Stimulated activated CD4-positive, alpha-beta T cell treated with anti-CD3 and anti-CD28 coated beads, Interleukin-15, amount 100 ng/mL, for 1 hour (primary cell): ENCODE data around the gene CD274.
A peak's percentile ranks its signal among the peaks of the same experiment; 100 is the strongest.
"Not testable (repeated sequence)": the region's sequence is repeated elsewhere in the genome, so short reads cannot be mapped to it uniquely, and the experiment has no call there.

ENCODE experiments used
- DNase-seq, 2 donors: peaks; one replicate each; pipeline ENCODE4 v3.0.0-alpha.2; 2020; ENCODE audit warnings: low read depth in 1 of 2, low spot score in 1 of 2

CD274 gene

DNA sequence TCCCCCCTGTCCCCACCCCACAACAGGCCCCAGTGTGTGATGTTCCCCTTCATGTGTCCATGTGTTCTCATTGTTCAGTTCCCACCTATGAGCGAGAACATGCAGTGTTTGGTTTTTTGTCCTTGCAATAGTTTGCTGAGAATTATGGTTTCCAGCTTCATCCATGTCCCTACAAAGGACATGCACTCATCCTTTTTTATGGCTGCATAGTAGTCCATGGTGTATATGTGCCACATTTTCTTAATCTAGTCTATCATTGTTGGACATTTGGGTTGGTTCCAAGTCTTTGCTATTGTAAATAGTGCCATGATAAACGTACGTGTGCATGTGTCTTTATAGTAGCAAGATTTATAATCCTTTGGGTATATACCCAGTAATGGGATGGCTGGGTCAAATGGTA, 44.4 kb downstream of the CD274 start:
- DNase-seq = not testable (repeated sequence)

DNA sequence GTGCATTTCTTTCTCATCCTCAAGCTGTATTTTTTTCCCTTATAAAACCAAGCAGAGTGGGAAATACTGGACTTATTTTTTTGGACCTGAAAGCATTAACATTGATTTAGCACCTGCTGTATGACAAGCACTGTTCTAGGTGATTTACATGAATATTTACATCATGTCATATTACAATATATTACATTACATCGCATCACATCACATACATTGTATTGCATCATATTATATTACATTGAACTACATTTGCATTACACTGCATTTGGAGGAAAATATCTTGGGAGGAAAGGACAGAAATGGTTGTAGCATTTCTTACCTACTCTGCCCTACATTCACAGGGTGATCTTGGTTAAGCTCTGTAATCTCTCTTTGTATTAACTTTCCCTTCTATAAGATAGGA, 48.8 kb downstream of the CD274 start:
- DNase-seq = no peak

DNA sequence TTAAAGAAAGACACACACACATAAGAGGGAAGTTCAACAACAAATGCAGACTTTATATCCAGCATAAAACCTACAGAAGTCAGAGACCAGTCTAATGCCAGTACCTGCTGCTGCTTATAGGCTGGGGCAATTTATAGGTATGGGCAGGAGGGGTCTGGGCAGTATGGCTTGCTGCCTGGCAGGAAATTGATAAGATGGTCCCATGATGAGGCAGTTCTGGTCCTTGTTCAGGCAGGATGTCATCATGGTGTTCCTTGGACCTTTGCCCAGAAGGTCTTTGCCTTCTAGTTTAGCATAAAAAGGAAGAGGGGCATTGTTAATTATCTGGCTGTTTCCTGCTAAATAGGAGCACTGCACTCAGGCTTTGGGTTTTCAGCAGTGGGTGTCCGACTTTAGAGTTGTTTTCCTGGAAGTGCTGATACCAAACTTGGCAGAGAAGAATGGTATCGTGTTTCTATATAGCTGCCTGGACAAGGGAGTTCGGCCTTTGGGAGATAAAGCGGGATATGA, 49.6 kb downstream of the CD274 start:
- no peak for DNase-seq

DNA sequence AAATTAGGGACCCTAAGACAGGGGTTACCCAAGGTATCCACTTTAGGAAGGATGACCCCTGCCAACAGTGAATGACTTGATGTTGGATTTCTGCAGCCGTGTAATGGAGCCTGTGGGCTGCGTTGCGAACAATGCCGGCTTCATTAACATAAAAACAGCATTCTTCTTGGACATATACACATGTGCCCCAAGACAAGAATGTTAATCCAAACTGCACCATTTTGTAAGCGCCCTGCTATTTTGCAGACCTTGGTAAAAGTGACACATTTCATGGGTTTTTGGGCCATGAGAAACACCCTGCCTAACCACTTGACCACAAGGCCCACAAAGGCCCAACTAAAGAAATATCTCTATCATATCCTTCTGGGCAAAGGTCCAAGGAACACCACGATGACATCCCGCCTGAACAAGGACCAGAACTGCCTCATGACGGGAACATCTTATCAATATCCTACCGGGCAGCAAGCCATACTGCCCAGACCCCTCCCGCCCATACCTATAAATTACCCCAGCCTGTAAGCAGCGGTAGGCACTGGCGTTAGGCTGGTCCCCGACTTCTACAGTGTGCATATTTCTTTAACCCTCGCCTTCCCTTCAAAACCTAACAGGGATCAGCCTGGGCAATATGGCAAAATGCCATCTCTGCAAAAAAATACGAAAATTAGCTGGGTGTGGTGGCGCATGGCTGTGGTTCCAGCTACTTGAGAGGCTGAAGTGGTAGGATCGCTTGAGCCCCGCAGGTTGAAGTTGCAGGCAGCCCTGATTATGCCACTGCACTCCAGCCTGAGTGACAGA, 50.3 kb downstream of the CD274 start:
- DNase-seq = no peak

DNA sequence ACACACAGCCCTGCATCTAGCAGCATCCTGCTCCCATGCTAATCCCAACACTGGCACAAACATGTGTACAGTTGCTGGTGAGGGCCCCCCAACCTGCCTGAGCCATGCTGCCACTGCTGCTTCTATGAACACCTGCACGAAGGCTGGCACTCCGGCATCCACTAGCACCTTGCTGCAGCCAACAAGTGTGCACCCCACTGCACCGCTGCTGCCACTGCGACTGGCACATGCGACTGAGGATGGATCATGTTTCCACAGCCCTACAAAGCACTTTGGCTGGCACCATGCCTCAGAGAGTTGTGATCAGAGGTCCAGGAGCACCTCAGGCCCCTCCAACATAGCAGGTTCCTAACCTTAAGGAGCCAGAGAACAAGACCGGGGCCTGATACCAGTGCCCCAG, 52.2 kb downstream of the CD274 start:
- DNase-seq = no peak

DNA sequence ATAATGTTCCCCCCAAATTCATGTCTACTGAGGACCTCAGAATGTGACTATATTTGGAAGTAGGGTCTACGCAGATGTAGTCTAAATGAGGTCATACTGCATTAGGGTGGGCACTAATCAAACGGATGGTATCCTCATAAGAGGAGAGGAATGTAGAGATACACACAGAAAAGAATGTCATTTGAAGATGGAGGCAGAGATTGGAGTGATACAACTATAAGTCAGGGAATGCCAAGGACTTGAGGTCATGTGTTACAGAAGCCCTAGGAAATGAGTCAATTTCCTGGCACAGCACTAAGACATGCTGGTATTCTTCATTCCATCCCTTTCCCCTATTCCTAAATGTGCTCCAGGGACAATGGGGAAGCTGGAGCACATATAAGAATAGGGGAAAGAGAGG, 59.2 kb downstream of the CD274 start:
- no peak for DNase-seq

DNA sequence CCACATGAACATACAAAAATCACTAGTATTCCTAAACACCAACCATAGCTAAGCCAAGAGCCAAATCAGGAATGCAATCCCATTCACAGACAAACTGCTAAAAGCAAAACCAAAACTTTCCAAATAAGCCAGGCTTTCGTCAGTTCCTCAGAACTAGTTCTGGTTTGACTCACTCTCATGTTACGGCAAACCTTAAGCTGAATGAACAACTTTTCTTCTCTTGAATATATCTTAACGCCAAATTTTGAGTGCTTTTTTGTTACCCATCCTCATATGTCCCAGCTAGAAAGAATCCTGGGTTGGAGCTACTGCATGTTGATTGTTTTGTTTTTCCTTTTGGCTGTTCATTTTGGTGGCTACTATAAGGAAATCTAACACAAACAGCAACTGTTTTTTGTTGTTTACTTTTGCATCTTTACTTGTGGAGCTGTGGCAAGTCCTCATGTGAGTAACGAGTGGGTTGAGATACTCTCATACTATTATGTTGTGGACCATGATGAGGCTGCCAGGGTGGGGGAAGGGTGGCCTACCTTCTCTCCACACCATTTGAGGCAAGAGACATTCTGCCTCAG, 60.1 kb downstream of the CD274 start, which contains the start of gene PDCD1LG2:
Gene PDCD1LG2, plus strand, starts transcription at position 172 of the 572 bp plus-strand sequence. CDS start 12,016 bp downstream, outside the sequence.
- DNase-seq = peak in 1 of 2 donors; percentile 33

DNA sequence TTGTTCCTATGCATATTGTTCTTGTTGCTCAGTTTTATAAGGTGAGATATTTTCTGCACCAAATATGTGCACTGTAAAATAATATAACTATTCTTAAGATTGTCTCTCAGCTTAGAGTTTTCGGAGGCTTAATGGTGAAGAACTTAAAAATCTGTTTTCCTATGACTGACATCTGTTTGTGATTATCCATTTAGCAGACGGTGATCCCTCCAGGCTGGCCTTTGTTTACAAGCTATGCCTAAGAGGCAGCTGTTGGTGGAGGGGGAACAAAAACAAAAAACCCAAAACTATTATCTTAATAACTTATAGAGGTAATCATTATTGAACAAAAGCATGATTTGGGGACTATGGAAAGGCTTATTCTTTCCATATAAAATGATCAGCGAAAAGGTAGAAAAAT, 60.6 kb downstream of the CD274 start:
- DNase-seq = no peak

DNA sequence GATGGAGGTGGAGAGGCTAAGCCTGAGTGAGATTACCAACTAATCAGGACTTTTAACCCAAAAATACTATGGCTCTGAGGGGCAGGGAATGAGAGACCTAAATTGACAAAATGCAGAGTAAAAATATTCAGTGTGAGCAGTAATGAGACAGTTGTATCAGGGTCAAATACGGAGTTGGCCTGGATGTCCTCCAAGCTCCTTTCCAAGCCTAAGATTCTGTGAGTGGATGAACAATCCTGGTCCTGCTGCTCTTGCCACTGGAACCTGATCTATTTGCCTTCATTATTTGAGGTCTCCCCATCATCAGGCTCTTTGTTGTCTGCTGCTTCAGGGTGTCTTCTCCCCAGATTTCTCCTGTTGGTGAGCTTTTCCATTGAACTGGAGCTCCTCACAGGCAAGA, 61.1 kb downstream of the CD274 start:
- no peak for DNase-seq

DNA sequence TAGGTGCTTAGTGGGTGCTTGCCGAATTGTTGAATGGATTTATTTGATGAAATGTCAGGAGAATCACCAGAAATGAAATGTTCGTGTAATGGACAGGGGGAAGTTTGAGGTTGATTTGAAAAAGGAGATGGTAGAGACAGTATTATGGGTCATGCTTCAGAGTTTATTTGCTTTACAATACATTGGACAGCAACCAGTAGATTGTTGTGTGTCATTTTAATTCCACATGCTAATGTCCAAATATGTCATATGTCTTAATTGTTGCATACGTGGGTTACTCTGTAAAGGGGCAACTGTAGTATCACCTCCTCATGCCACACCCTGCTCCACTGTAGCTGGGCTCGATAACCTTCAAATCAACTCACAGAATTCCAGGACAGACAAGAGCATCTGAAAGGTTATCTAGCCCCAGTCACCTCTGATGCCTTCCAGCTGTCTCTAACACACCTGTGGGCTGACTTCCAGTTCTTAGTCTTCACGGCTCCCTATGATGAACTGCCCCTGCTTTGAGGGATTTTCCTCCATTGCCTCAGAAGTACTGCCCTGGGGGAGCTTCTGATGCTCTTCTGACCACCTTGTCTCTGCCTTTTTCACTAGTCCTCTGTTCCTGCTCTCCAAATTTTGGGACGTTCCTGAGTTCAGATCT, 61.7 kb downstream of the CD274 start:
- no peak for DNase-seq

DNA sequence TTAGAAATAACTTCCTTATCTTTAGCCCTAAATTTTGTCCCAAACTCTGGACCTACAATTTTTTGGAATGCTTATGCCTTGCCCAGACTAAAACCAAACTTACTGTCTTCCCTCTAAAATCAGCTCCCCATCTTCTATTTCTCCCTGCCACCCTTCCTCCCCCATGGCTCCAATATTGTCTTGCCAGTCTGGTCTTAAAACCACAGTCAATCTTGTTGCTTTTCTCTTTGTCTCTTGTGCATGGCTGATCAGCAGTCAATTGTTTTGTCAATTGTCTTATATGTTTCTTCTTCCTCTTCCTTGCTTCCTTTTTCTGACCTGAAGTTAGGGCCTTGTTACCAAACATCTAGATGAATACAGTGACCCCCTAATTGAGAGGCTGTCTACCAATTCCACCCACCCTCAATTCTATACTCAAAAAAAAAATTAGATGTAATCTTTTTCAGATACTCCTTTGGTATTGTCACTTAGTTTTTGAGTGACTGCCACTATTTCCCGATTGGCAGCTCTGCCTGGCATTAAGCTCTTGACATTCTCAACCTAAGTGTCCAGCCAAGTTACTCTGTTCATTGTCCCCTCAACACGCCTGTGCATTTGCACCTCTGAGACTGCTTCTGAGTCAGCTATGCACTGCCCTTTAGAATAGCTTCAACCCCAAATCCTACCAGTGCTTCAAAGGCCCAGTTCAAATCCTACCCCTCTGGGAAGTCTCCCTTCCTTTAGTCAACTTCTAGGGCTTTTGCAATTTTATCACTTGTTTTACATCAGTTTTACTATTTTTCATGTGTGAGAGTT, 62.5 kb downstream of the CD274 start:
- DNase-seq = no peak

DNA sequence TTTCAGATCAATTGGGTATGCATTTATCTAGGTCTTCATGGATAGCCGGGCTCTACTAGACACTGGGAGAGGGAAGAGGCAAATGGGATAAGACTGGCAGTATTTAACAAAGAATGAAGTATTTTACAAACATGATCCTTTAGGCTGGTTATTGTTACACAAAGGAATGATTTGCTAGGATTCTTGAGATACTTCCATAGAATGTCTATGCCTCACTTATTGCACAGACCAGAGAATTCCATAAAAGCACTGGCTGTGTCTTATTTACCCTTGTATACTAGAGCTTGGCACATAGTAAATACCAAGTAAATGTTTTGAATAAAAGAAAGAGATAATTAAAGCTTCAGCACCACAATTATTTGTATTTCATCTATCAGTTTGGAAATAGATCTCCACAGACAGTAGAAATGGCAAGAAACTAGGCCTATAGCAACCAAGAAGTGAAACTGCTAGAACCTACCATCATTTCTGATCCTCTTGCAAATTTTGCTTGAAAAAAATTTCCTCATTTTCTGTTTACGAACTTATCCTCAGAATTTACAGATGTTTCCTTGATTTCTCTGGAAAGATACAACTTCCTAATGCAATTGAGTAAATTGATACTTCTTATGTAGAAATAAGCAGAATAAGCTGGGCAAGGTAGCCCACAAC, 63.7 kb downstream of the CD274 start:
- DNase-seq = no peak

DNA sequence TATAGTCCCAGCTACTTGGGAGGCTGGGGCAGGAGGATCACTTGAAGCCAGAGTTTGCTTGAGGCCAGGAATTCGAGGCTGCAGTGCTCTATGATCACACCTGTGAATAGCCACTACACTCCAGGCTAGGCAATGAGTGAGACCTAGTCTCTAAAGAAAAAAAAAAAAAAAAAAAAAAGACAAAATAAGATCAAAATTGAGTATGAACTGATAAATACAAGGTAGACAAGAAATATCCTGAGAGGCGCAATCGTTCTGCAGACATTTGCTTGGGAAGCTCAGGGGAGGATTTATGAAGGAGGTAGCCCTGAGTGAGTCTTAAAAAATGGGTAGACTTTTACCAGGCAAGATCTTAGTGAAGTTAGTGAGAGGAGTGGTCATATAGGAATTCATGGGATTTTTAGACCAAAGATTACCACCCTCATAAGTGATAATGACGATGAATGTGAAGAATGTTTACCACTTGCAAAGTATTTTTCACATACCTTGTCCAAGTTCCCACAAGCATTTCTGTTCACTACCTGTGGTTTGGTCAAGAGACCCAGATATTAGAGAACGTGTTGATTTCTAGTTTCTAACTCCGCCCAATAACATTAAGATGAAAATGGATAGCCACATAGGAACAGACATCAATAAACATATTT, 64.4 kb downstream of the CD274 start:
- DNase-seq = no peak

DNA sequence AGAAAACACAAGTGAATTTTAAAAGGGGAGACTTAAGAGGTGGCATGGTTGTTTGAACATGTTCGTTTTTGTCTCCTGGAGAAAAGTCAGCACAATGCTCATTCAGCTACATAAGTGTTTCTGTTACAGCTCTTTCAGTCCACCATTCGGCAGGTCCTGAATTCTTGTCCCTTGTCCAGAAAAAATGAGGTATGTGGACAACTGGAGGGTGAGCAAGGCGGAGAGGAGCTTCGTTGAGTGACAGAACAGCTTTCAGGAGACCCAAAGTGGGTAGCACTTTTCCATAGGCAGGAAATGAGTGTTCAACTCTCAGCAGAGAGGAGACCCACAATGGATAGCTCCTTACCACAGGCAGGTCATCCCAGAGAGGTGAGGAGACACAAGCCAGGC, 64.9 kb downstream of the CD274 start:
- DNase-seq = no peak

DNA sequence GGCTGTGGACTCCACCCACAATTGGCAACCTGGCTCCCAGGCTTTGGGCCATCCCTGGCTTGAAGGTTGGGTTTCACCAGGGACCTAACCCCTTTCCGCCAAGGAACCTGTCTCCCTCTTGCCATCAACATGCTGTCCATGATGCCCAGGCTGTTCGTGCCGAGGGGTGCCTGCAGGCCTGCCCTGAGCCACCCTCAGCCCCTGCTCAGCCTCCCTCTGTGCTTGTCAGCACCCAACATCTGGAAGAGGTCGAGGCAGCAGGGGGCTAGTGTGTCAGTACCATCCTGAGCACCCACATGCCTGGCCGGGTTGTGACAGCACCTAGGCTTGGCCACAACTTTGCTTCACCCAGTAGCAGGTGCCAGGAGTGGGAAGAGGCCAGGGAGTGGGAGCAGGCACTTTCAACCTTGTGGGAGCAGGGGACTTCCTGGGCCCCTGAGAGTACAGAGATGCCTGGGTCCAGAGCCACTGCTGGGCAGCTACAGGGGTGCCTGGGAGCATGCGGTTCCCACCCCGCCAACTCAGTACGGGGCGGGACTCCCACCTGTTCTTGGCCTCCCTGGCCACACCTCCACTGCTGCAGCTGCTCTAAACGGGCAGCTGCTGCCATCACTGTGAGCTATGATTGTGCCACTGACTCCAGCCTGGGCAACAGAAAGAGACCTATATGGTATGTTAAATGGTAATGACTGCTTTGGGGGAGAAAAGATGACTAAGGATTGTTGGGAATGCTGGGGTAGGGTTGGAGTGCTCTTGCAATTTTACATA, 66.3 kb downstream of the CD274 start:
- no peak for DNase-seq

DNA sequence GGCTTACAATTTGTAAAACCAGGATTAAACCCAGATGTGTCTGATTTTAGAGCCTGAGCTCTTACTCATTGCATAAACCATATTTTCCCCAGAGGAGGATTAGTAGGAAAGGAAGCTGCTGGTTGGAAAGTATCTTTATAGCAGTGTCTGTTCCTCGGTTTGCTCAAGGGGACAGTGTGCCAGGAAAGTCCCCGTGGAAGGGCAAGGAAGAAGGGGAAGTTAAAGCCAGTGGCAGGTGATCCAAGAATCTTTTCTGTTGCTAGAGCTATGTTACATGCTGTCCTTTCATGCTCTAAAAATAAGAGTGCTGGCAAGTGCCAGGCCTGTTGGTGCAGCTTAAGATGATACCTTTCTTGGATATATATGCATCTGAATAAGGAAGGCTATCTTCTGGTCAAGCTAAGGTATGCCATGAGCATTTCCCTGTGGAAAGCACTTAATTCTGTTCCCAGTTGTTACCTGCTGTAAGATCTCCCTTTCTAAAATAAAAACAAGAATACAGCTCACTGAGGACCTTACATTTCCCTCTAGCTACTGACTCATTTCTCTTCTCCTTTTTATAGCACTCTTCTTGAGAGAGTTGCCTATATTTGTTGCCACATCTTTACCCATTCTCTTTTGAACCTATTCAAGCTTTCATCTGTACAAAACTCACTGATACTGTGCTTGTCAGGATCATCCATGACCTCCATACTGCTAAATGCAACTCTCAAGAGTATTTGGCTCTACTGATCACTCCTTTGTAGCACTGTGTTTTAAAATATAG, 68.0 kb downstream of the CD274 start:
- no peak for DNase-seq

DNA sequence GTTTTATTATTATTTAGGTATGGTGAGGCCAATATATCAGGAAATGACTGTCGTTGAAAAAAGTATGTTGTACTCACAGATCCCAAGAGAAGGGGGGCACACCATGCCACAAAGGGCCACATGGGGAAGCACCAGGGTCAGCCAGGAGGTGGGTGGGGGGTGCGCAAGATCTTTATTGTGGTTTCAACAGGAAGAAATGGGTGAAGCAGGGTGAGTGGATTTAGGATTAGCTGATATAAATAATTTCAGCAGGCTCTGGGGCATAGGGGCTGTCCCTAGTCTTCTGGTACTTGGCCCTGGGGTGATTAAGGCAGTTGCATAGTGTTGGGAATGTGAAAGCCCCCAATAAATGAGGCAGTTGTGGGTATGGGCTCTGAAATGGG, 68.6 kb downstream of the CD274 start:
- no peak for DNase-seq
